Left renal cortex interstitium (tissue), 4 donors: ENCODE results near the gene SGMS1. TPM values are rescaled to one million over a fixed set of nuclear protein-coding genes. Genes with fewer than 3 reads are reported as not detected.
"Not testable (repeated sequence)": the region's sequence is repeated elsewhere in the genome, so short reads cannot be mapped to it uniquely, and the experiment has no call there.

ENCODE experiments used
- DNase-seq, 4 donors: peaks; one replicate each; pipeline ENCODE4 v3.0.0-alpha.2; 2013; ENCODE audit warnings: low read depth in 4 of 4, low spot score in 2 of 4, missing footprints in 1 of 4
- polyA plus RNA-seq, 4 donors: library from polyadenylated mRNA; unstranded; fragments of 120-200 nt; gene quantifications; one replicate each; pipeline ENCODE4 v1.2.1, GENCODE V29; 2013; ENCODE audit not compliant: insufficient read length in 4 of 4

SGMS1 gene
- polyA plus RNA-seq, 4 donors: 53.7 to 59.7 (median 55.1) TPM

- DNase-seq: no peak
Observed at GRCh38 chr10:50358925-50359687, 264.6 kb downstream of the SGMS1 start.

- no peak for DNase-seq
Observed at GRCh38 chr10:50358411-50358810, 265.3 kb downstream of the SGMS1 start.

GRCh38 chr10:50356481-50356832 lies 267.3 kb downstream of the SGMS1 start:
- not testable (repeated sequence) for DNase-seq

- not testable (repeated sequence) for DNase-seq
Observed at GRCh38 chr10:50355693-50356480, 267.9 kb downstream of the SGMS1 start.

GRCh38 chr10:50351483-50352146 lies 272.1 kb downstream of the SGMS1 start:
- DNase-seq: no peak

- DNase-seq: no peak
Observed at GRCh38 chr10:50350366-50350765, 273.4 kb downstream of the SGMS1 start.

GRCh38 chr10:50349554-50349953 lies 274.2 kb downstream of the SGMS1 start:
- no peak for DNase-seq

GRCh38 chr10:50347394-50347802 lies 276.4 kb downstream of the SGMS1 start:
- DNase-seq: no peak

GRCh38 chr10:50346942-50347341 lies 276.8 kb downstream of the SGMS1 start:
- DNase-seq: no peak

GRCh38 chr10:50345545-50345944 lies 278.2 kb downstream of the SGMS1 start:
- DNase-seq: no peak

GRCh38 chr10:50343702-50344331 lies 279.9 kb downstream of the SGMS1 start:
- DNase-seq: no peak

GRCh38 chr10:50341987-50342386 lies 281.8 kb downstream of the SGMS1 start:
- no peak for DNase-seq

GRCh38 chr10:50336140-50336539 lies 287.6 kb downstream of the SGMS1 start:
- no peak for DNase-seq

GRCh38 chr10:50335397-50335796 lies 288.4 kb downstream of the SGMS1 start:
- no peak for DNase-seq

GRCh38 chr10:50334273-50334672 lies 289.5 kb downstream of the SGMS1 start:
- no peak for DNase-seq

- DNase-seq: no peak
Observed at GRCh38 chr10:50333872-50334271, 289.9 kb downstream of the SGMS1 start.

- no peak for DNase-seq
Observed at GRCh38 chr10:50332108-50332842, 291.5 kb downstream of the SGMS1 start.

- no peak for DNase-seq
Observed at GRCh38 chr10:50331486-50331885, 292.3 kb downstream of the SGMS1 start.

- DNase-seq: peak in 3 of 4 donors; percentile 30 to 43 (median 35)
Observed at GRCh38 chr10:50326757-50327701, 296.7 kb downstream of the SGMS1 start.
